Stomach (tissue), 9 donors: ENCODE results near the gene NAT10. TPM values are rescaled to one million over a fixed set of nuclear protein-coding genes. Genes with fewer than 3 reads are reported as not detected.

Experiments used
- DNase-seq, 2 donors: peaks; one replicate each; pipeline versions ENCODE4 v3.0.0 to v3.0.0-alpha.2; 2013 to 2019
- H3K27ac ChIP-seq, 5 donors: fragments of 200-600 bp in 4 of 5; sonication (generic) in 4 of 5; one replicate each; pipeline ENCODE4 v1.5.1; 2013 to 2019; ENCODE audit warnings: mild to moderate bottlenecking in 1 of 5, moderate library complexity in 1 of 5
- H3K27me3 ChIP-seq, 3 donors: fragments of 200-600 bp; sonication (generic); one replicate each; pipeline ENCODE4 v1.5.1; 2017 to 2019; ENCODE audit warnings: mixed run types in 1 of 3
- H3K36me3 ChIP-seq, 4 donors: fragments of 200-600 bp; sonication (generic); 1 replicate in 3 of 4; 2 replicates in 1 of 4; pipeline ENCODE4 v1.5.1; 2016 to 2019
- H3K4me1 ChIP-seq, 4 donors: fragments of 200-600 bp; sonication (generic); one replicate each; pipeline ENCODE4 v1.5.1; 2016 to 2019
- H3K4me3 ChIP-seq, 4 donors: fragments of 200-600 bp; sonication (generic) in 3 of 4; one replicate each; pipeline ENCODE4 v1.5.1; 2016 to 2019; ENCODE audit warnings: mild to moderate bottlenecking in 1 of 4
- H3K9me3 ChIP-seq, 4 donors: fragments of 200-600 bp; sonication (generic); one replicate each; pipeline ENCODE4 v1.5.1; 2016 to 2019
- EP300 ChIP-seq: sonication (generic); formaldehyde crosslinking; IDR thresholded peaks from one replicate; pipeline ENCODE4 v1.6.1; 2017; ENCODE audit warnings: antibody characterized with exemption
- POLR2A ChIP-seq, 4 donors: fragments of 450-650 bp; IDR thresholded peaks; one replicate each; pipeline ENCODE4 v1.6.1; 2016; ENCODE audit warnings: antibody characterized with exemption in 4 of 4, control low read depth in 2 of 4, mild to moderate bottlenecking in 1 of 4, moderate library complexity in 1 of 4
- POLR2AphosphoS5 ChIP-seq, 3 donors: sonication (generic); formaldehyde crosslinking; IDR thresholded peaks; one replicate each; pipeline ENCODE4 v1.6.1; 2016; ENCODE audit warnings: antibody characterized with exemption in 3 of 3
- WGBS, 5 donors: extraction: QIAGEN DNeasy Blood & Tissue Kit in 3 of 5; methylation state at CpG; one replicate each; pipeline versions ENCODE4 v1.1.5 to v1.1.7; 2013 to 2018; 5-methylcytosine and 5-hydroxymethylcytosine counted together
- intact Hi-C: fragments of 100-400 bp; cut with DNase I; formaldehyde crosslinking; loops from one replicate; pipeline ENCODE4 v1.15.1; 2023; ENCODE audit warnings: low total_unique reads
- polyA plus RNA-seq, 3 donors: library from polyadenylated mRNA; stranded (reverse); fragments of 200-250 nt; gene quantifications; one replicate each; pipeline ENCODE4 v1.2.3, GENCODE V29; 2013
- total RNA-seq, 5 donors: library from RNA; depleted of rRNA; stranded (reverse); fragments of >200 nt; gene quantifications; one replicate each; pipeline versions ENCODE4 v1.1.0 to v1.2.3, GENCODE V29; 2014 to 2016
- TF ChIP-seq, protein P1 (sequence below), 7 experiments: fragments of 450-650 bp in 4 of 7; fragments of 200-600 bp in 3 of 7; sonication (generic) in 3 of 7; IDR thresholded peaks; one replicate each; pipeline ENCODE4 v1.5.1; 2016 to 2019; ENCODE audit warnings: antibody characterized with exemption in 7 of 7, control low read depth in 2 of 7, mild to moderate bottlenecking in 1 of 7
- donor health status: healthy with polysubstance abuse.
- donor health status: Bipolar disorder and iron deficiency.
- donor health status: healthy.

The NAT10 gene
- total and polyA plus RNA-seq, 8 donors, result 13.0 to 245 (median 25.2) TPM

GRCh38 chr11:34139346-34139745, 33.9 kb downstream of the NAT10 start:
- H3K4me1 ChIP-seq, result no peaks in the 10 kb centered on the region
- no peak for DNase-seq
- H3K4me3 ChIP-seq, result no peak overlapping the region
- intact Hi-C loops, result no loop called here
- peaks cover 89 to 100% (median 100%) of the 10 kb centered on the region in 4 donors for H3K36me3 ChIP-seq
- H3K27ac ChIP-seq, result no peak overlapping the region
- H3K27me3 ChIP-seq, result no peaks in the 10 kb centered on the region
- no peak for TF ChIP-seq POLR2AphosphoS5 (IDR thresholded peaks at IDR 0.05)
- TF ChIP-seq, protein P1, sequence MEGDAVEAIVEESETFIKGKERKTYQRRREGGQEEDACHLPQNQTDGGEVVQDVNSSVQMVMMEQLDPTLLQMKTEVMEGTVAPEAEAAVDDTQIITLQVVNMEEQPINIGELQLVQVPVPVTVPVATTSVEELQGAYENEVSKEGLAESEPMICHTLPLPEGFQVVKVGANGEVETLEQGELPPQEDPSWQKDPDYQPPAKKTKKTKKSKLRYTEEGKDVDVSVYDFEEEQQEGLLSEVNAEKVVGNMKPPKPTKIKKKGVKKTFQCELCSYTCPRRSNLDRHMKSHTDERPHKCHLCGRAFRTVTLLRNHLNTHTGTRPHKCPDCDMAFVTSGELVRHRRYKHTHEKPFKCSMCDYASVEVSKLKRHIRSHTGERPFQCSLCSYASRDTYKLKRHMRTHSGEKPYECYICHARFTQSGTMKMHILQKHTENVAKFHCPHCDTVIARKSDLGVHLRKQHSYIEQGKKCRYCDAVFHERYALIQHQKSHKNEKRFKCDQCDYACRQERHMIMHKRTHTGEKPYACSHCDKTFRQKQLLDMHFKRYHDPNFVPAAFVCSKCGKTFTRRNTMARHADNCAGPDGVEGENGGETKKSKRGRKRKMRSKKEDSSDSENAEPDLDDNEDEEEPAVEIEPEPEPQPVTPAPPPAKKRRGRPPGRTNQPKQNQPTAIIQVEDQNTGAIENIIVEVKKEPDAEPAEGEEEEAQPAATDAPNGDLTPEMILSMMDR (IDR thresholded peaks at IDR 0.05), result no peak
- no peaks in the 10 kb centered on the region for H3K9me3 ChIP-seq
- 87 to 92% (median 91%) methylated on average over 7 of the region's 7 CpGs for WGBS, 5 donors

DNA sequence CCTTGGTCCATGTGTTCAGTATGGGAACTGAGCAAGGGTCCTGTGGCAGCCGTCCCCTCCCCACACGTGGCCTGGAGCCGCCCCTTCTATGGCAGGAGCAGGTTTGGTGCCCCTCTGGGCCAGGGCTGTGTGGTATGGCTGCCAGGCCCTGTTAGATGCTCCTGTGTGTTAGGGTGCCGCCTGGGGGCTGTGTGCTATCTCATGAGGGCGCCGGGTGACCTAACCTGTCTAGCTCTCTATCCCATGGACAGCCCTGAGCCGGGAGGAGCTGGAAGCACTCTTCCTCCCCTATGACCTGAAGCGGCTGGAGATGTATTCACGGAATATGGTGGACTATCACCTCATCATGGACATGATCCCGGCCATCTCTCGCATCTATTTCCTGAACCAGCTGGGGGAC, 34.7 kb downstream of the NAT10 start:
- Histone ChIP-seq H3K4me1 (no peaks in the 10 kb centered on the region), H3K4me3 (no peak overlapping the region), H3K27ac (no peak overlapping the region), H3K36me3 (peaks cover 87 to 100% (median 100%) of the 10 kb centered on the region in 4 donors), H3K27me3 (no peaks in the 10 kb centered on the region), H3K9me3 (no peaks in the 10 kb centered on the region)
- 92 to 98% (median 96%) methylated on average over 8 to 11 of the region's 11 CpGs for WGBS, 5 donors
- intact Hi-C loops, result no loop called here
- no peak for DNase-seq
- TF ChIP-seq POLR2AphosphoS5 (IDR thresholded peaks at IDR 0.05) (no peak), EP300 (no peak), POLR2A (IDR thresholded peaks at IDR 0.05) (no peak)
- TF ChIP-seq, protein P1 (IDR thresholded peaks at IDR 0.05), result no peak

DNA sequence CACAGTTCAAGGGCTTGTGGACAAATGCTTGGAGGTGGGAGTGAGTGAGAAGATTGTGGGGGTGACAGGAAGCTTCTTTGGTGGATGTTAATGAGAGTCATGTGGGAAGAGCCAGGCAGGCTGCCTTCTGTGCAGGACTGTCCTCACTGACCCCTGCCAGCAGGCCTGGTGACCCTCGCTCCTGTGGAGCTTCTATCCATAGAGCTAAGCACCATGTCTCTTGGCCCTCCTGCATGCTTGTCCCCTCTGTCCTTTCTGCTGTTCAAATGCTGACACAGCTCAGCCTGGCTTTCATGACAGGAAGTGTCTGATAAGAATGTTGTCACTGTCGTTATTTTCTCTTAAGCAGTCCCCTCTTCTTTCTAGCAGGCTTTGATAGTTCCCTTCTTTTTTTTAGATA, 37.6 kb downstream of the NAT10 start:
- Histone ChIP-seq H3K9me3 (no peaks in the 10 kb centered on the region), H3K36me3 (peaks cover 88 to 100% (median 100%) of the 10 kb centered on the region in 4 donors), H3K27ac (no peak overlapping the region), H3K27me3 (no peaks in the 10 kb centered on the region), H3K4me3 (no peak overlapping the region), H3K4me1 (no peaks in the 10 kb centered on the region)
- no peak for DNase-seq
- TF ChIP-seq POLR2A (IDR thresholded peaks at IDR 0.05), result no peak
- TF ChIP-seq EP300, result no peak
- TF ChIP-seq, protein P1 (IDR thresholded peaks at IDR 0.05), result no peak
- no peak for TF ChIP-seq POLR2AphosphoS5 (IDR thresholded peaks at IDR 0.05)
- intact Hi-C loops, result no loop called here
- WGBS, 5 donors, result 71 to 90% (median 82%) methylated on average over 2 of the region's 2 CpGs

- no peak for DNase-seq
- Histone ChIP-seq H3K36me3 (peaks cover 72 to 100% (median 100%) of the 10 kb centered on the region in 4 donors), H3K27me3 (no peaks in the 10 kb centered on the region), H3K9me3 (no peaks in the 10 kb centered on the region), H3K4me1 (no peaks in the 10 kb centered on the region), H3K27ac (no peak overlapping the region), H3K4me3 (no peak overlapping the region)
- 77 to 90% (median 89%) methylated on average over 5 of the region's 5 CpGs for WGBS, 5 donors
- TF ChIP-seq POLR2AphosphoS5 (IDR thresholded peaks at IDR 0.05) (no peak), EP300 (no peak), POLR2A (IDR thresholded peaks at IDR 0.05) (no peak)
- TF ChIP-seq, protein P1 (IDR thresholded peaks at IDR 0.05), result no peak
- intact Hi-C loops, result no loop called here
These were observed 39.6 kb downstream of the NAT10 start for GRCh38 chr11:34145073-34145472.
